Effector memory CD4-positive, alpha-beta T cell (primary cell): ENCODE data around the gene HP.
"Not testable (repeated sequence)": the region's sequence is repeated elsewhere in the genome, so short reads cannot be mapped to it uniquely, and the experiment has no call there.

Experiments used
- DNase-seq, 3 donors: peaks; one replicate each; pipeline ENCODE4 v3.0.0-alpha.2; 2020
- H3K27ac ChIP-seq: 2 replicates; pipeline ENCODE4 v1.7.0; 2013; ENCODE audit warnings: mild to moderate bottlenecking, low read length, moderate library complexity; ENCODE audit not compliant: insufficient read depth, poor library complexity, severe bottlenecking
- H3K27me3 ChIP-seq: replicated peaks from 2 replicates; pipeline ENCODE4 v1.7.0; 2013; ENCODE audit warnings: mild to moderate bottlenecking, low read length; ENCODE audit not compliant: insufficient read depth, control insufficient read depth, poor library complexity, severe bottlenecking
- H3K36me3 ChIP-seq: 2 replicates; pipeline ENCODE4 v1.7.0; 2013; ENCODE audit warnings: mild to moderate bottlenecking, low read length, moderate library complexity; ENCODE audit not compliant: control insufficient read depth, insufficient read depth
- H3K4me1 ChIP-seq: 2 replicates; pipeline ENCODE4 v1.7.0; 2013; ENCODE audit warnings: low read length, mild to moderate bottlenecking; ENCODE audit not compliant: control insufficient read depth, insufficient read depth, poor library complexity, severe bottlenecking
- H3K4me3 ChIP-seq: 2 replicates; pipeline ENCODE4 v1.7.0; 2013; ENCODE audit warnings: low read length, low read depth, mild to moderate bottlenecking; ENCODE audit not compliant: insufficient read depth, poor library complexity, severe bottlenecking
- H3K9me3 ChIP-seq: 2 replicates; pipeline ENCODE4 v1.7.0; 2013; ENCODE audit warnings: mild to moderate bottlenecking, low read length, moderate library complexity; ENCODE audit not compliant: control insufficient read depth

The HP gene

GRCh38 chr16:72043058-72043457, 11.2 kb upstream of the HP start:
- no peaks in the 10 kb centered on the region for H3K27me3 ChIP-seq
- H3K4me1 ChIP-seq: no peaks in the 10 kb centered on the region
- H3K27ac ChIP-seq: no peak overlapping the region
- H3K36me3 ChIP-seq: no peaks in the 10 kb centered on the region
- no peaks in the 10 kb centered on the region for H3K9me3 ChIP-seq
- no peak for DNase-seq
- H3K4me3 ChIP-seq: no peak overlapping the region

- H3K4me3 ChIP-seq: no peak overlapping the region
- no peaks in the 10 kb centered on the region for H3K4me1 ChIP-seq
- H3K9me3 ChIP-seq: no peaks in the 10 kb centered on the region
- H3K27me3 ChIP-seq: no peaks in the 10 kb centered on the region
- H3K27ac ChIP-seq: no peak overlapping the region
- H3K36me3 ChIP-seq: no peaks in the 10 kb centered on the region
- DNase-seq: no peak
Measured at GRCh38 chr16:72043539-72043938, 10.8 kb upstream of the HP start.

- no peak overlapping the region for H3K4me3 ChIP-seq
- no peaks in the 10 kb centered on the region for H3K4me1 ChIP-seq
- H3K27ac ChIP-seq: no peak overlapping the region
- no peaks in the 10 kb centered on the region for H3K9me3 ChIP-seq
- no peak for DNase-seq
- H3K36me3 ChIP-seq: no peaks in the 10 kb centered on the region
- no peaks in the 10 kb centered on the region for H3K27me3 ChIP-seq
Measured at GRCh38 chr16:72044296-72044695, 10.0 kb upstream of the HP start.

- Histone ChIP-seq H3K27ac (no peak overlapping the region), H3K9me3 (no peaks in the 10 kb centered on the region), H3K27me3 (no peaks in the 10 kb centered on the region), H3K4me1 (no peaks in the 10 kb centered on the region), H3K36me3 (no peaks in the 10 kb centered on the region), H3K4me3 (no peak overlapping the region)
- DNase-seq: no peak
Measured at GRCh38 chr16:72044825-72045359, 9.4 kb upstream of the HP start.

- H3K27me3 ChIP-seq: no peaks in the 10 kb centered on the region
- DNase-seq: no peak
- H3K4me1 ChIP-seq: no peaks in the 10 kb centered on the region
- no peak overlapping the region for H3K27ac ChIP-seq
- H3K4me3 ChIP-seq: no peak overlapping the region
- H3K9me3 ChIP-seq: no peaks in the 10 kb centered on the region
- H3K36me3 ChIP-seq: no peaks in the 10 kb centered on the region
Measured at GRCh38 chr16:72049110-72049509, 5.2 kb upstream of the HP start.

GRCh38 chr16:72050769-72051464, 3.4 kb upstream of the HP start:
- no peak overlapping the region for H3K4me3 ChIP-seq
- H3K36me3 ChIP-seq: no peaks in the 10 kb centered on the region
- no peaks in the 10 kb centered on the region for H3K9me3 ChIP-seq
- DNase-seq: no peak
- H3K27me3 ChIP-seq: no peaks in the 10 kb centered on the region
- no peaks in the 10 kb centered on the region for H3K4me1 ChIP-seq
- H3K27ac ChIP-seq: no peak overlapping the region

- DNase-seq: no peak
- Histone ChIP-seq H3K36me3 (no peaks in the 10 kb centered on the region), H3K4me1 (no peaks in the 10 kb centered on the region), H3K27ac (no peak overlapping the region), H3K9me3 (no peaks in the 10 kb centered on the region), H3K4me3 (no peak overlapping the region), H3K27me3 (no peaks in the 10 kb centered on the region)
Measured at GRCh38 chr16:72051818-72052217, 2.5 kb upstream of the HP start.

GRCh38 chr16:72055911-72056310, 1.6 kb downstream of the HP start:
- no peak overlapping the region for H3K4me3 ChIP-seq
- H3K27ac ChIP-seq: no peak overlapping the region

GRCh38 chr16:72057313-72057712, 3.0 kb downstream of the HP start:
- H3K9me3 ChIP-seq, H3K4me3 ChIP-seq, DNase-seq, H3K27ac ChIP-seq, H3K27me3 ChIP-seq, H3K36me3 ChIP-seq, H3K4me1 ChIP-seq: not testable (repeated sequence)

More at GRCh38 chr16:72055911-72056310, 1.6 kb downstream of the HP start:
- H3K9me3 ChIP-seq: no peaks in the 10 kb centered on the region
- H3K4me1 ChIP-seq: no peaks in the 10 kb centered on the region
- H3K27me3 ChIP-seq: no peaks in the 10 kb centered on the region
- H3K36me3 ChIP-seq: no peaks in the 10 kb centered on the region
- DNase-seq: no peak

GRCh38 chr16:72059060-72059459, 4.8 kb downstream of the HP start:
- H3K36me3 ChIP-seq, H3K27ac ChIP-seq, H3K27me3 ChIP-seq, DNase-seq, H3K4me1 ChIP-seq, H3K9me3 ChIP-seq, H3K4me3 ChIP-seq: not testable (repeated sequence)
